ENCODE results near the gene HBEGF. TPM values are rescaled to one million over a fixed set of nuclear protein-coding genes. Genes with fewer than 3 reads are reported as not detected.

HBEGF gene
- total RNA-seq, 1 experiment from 2014 or later: 13.8 TPM

GRCh38 chr5:140336388-140336787 is 10.0 kb downstream of the HBEGF start:
- no peak for DNase-seq (ENCODE audit: low read depth)

GRCh38 chr5:140331638-140332037 is 14.8 kb downstream of the HBEGF start:
- DNase-seq (ENCODE audit: low read depth): no peak

GRCh38 chr5:140329739-140330481 is 16.5 kb downstream of the HBEGF start:
- no peak for DNase-seq (ENCODE audit: low read depth)

GRCh38 chr5:140328036-140328764 is 18.2 kb downstream of the HBEGF start:
- no peak for DNase-seq (ENCODE audit: low read depth)

- DNase-seq (ENCODE audit: low read depth): no peak
Measured at GRCh38 chr5:140327589-140327988, 18.8 kb downstream of the HBEGF start.

- no peak for DNase-seq (ENCODE audit: low read depth)
Measured at GRCh38 chr5:140325486-140325885, 20.9 kb downstream of the HBEGF start.

GRCh38 chr5:140324617-140325241 is 21.7 kb downstream of the HBEGF start:
- DNase-seq (ENCODE audit: low read depth): no peak

- no peak for DNase-seq (ENCODE audit: low read depth)
Measured at GRCh38 chr5:140324041-140324600, 22.3 kb downstream of the HBEGF start.

- peak; percentile 98 for DNase-seq (ENCODE audit: low read depth)
Measured at GRCh38 chr5:140322751-140323731, 23.4 kb downstream of the HBEGF start.

- DNase-seq (ENCODE audit: low read depth): no peak
Measured at GRCh38 chr5:140321796-140322195, 24.6 kb downstream of the HBEGF start.

GRCh38 chr5:140319833-140320232 is 26.6 kb downstream of the HBEGF start:
- no peak for DNase-seq (ENCODE audit: low read depth)

- no peak for DNase-seq (ENCODE audit: low read depth)
Measured at GRCh38 chr5:140318792-140319191, 27.6 kb downstream of the HBEGF start.

GRCh38 chr5:140317859-140318258 is 28.5 kb downstream of the HBEGF start:
- DNase-seq (ENCODE audit: low read depth): peak; percentile 76

- DNase-seq (ENCODE audit: low read depth): no peak
Measured at GRCh38 chr5:140312791-140313189, 33.6 kb downstream of the HBEGF start.

GRCh38 chr5:140312067-140312790 is 34.2 kb downstream of the HBEGF start:
- peak; percentile 97 for DNase-seq (ENCODE audit: low read depth)

- DNase-seq (ENCODE audit: low read depth): peak; percentile 93
Measured at GRCh38 chr5:140311011-140311467, 35.4 kb downstream of the HBEGF start.

- no peak for DNase-seq (ENCODE audit: low read depth)
Measured at GRCh38 chr5:140310434-140310833, 36.0 kb downstream of the HBEGF start.

GRCh38 chr5:140309706-140310249 is 36.6 kb downstream of the HBEGF start:
- no peak for DNase-seq (ENCODE audit: low read depth)

- DNase-seq (ENCODE audit: low read depth): no peak
Measured at GRCh38 chr5:140305471-140305870, 40.9 kb downstream of the HBEGF start.

- DNase-seq (ENCODE audit: low read depth): no peak
Measured at GRCh38 chr5:140303966-140304365, 42.4 kb downstream of the HBEGF start.

Data from M059J (cell line).